GM12801 (cell line): ENCODE measurements around the gene CSF3.

Experiments
- TF ChIP-seq, protein P1 (sequence below): IDR thresholded peaks from one replicate; pipeline ENCODE4 v1.5.1; 2011; ENCODE audit warnings: control low read depth; ENCODE audit not compliant: insufficient read length; ENCODE audit errors: extremely low read depth

CSF3 gene

DNA sequence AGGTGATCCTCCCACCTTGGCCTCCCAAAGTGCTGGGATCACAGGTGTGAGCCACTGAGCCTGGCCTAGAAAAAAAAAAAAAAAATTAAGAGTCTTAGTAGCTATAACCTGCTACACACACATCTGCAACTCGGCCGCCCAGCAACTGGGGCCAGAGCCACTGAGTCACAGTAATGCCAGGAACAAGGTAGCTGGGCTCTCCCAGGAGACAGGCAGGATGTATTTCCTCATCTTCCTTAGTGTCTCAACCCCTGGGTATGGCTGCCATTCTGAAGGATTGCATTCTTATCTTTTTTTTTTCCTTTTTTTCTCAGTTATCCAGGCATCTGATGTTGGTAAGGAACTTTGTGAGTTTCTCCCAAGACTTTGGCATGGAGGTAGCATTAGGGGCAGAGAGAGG is 41.7 kb upstream of the CSF3 start:
- TF ChIP-seq, protein P1, sequence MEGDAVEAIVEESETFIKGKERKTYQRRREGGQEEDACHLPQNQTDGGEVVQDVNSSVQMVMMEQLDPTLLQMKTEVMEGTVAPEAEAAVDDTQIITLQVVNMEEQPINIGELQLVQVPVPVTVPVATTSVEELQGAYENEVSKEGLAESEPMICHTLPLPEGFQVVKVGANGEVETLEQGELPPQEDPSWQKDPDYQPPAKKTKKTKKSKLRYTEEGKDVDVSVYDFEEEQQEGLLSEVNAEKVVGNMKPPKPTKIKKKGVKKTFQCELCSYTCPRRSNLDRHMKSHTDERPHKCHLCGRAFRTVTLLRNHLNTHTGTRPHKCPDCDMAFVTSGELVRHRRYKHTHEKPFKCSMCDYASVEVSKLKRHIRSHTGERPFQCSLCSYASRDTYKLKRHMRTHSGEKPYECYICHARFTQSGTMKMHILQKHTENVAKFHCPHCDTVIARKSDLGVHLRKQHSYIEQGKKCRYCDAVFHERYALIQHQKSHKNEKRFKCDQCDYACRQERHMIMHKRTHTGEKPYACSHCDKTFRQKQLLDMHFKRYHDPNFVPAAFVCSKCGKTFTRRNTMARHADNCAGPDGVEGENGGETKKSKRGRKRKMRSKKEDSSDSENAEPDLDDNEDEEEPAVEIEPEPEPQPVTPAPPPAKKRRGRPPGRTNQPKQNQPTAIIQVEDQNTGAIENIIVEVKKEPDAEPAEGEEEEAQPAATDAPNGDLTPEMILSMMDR, result no peak

DNA sequence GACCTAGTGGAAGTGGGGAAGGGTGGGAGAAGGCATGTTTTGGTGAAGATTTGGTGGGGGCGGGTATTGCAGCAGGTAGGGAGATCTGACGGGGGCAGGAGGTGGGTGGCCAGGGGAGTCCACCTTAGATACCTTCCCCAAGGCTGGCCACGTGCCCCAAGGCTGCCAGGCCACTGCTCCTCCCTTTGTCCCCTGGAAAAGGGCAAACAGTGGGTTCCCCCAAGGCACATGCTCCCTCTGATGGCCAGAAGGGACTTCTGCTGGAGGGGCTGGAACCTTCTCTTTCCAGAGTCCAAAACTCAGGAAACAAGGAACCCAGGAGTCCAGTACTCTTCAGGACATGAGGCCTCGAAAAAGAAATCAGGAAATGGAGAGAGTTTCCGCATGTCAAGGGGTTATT is 40.8 kb upstream of the CSF3 start:
- TF ChIP-seq, protein P1, result no peak

DNA sequence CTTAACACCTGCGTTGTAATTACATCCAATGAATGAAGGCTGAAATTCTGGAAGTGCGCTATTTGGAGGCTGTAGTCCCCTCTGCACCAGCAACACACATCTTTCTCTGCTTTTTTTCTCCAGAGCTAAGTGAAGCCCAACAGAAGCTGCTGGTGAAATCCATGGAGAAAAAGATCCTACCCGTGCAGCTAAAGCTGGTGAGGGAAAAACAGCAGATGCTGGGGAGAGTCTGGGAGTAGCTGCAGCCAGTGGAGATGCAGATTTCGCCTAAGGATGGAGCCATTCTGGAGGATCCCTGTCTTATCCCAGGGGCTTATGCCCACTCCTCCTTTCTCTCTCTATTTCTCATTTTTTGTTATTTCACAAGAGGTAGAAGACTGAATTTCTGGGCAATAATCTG is 39.4 kb upstream of the CSF3 start:
- TF ChIP-seq, protein P1, result no peak

DNA sequence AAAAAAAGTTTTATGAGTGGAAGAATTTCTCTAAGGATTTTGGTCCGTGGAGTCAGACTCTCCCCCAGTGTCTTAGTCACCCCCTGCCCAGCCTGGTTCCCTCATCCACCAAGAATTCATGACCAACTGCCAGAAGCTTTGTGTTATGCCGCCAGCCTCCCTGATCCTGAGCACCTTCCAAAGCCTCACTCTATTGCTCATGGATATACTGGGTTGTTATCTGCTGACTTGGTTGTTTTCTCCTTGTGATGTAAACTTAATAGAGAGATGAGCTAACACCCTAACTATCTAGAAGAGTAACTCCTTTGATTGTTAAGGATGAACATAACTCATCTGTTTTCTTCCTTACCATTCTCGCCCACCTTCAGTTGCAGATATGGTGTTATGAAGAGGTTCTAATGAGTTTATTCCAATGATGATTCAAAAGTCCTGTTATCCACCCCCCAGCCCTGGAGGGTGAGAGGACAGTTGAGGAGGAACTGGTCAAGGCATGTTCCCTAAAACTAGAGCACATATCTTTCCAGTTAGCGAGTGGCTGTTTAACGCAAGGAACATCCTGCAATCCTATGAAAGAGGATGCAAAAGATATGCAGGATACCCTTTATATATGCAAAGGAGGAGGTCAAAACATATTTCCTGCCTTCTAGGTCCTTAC is 36.1 kb upstream of the CSF3 start:
- TF ChIP-seq, protein P1, result no peak

DNA sequence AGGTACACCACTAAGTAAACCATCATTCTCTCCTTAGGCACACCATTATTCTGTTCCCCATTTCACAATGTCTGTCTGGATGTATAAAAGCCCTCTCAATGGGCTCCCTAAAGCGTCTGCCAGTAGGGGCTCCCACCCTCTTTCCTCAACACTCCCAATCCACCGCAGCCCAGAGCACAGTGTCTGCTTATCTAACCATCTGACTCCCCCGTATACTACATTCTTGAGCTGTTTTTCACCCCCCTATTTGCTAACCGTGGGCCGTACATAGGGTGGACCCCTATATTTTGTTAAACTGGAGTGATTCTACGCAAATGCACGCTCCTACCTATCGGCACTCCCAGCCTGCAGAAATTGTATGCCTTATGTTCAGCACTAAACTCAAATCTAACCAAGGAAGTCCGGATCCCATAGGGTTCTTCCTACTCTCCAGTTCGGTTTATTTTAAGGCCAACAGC is 35.3 kb upstream of the CSF3 start:
- TF ChIP-seq, protein P1, result no peak

DNA sequence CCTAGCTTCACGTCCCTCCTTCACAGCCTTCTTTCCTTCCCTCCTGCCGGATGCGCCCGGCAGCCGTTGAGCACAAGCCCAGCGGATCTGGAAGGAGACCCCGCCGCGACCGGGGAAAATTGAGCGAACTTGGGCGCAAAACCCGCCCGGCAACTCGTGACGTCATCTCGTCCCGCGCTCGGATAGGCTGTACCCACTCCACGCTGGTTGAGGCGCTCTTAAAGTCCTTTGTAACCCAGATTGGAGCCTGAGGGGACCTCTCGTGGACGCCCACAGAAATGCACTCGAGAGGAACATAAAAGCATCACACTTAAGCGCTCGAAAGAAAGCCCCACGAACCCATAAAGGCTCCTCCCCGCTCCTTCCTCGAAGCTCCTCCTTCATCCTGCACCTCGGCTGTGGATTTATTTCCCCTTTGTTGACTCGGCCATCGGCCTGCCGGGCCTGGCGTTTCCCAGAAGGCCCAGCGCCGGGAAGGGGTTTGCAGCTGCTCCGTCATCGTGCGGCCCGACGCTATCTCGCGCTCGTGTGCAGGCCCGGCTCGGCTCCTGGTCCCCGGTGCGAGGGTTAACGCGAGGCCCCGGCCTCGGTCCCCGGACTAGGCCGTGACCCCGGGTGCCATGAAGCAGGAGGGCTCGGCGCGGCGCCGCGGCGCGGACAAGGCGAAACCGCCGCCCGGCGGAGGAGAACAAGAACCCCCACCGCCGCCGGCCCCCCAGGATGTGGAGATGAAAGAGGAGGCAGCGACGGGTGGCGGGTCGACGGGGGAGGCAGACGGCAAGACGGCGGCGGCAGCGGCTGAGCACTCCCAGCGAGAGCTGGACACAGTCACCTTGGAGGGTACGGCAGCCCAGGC is 34.7 kb upstream of the CSF3 start, which contains the start of gene PSMD3:
PSMD3 (plus strand) TSS at position 457 of the 856 bp plus-strand sequence; CDS start at position 621, 164 bp downstream.
- TF ChIP-seq, protein P1, result no peak

DNA sequence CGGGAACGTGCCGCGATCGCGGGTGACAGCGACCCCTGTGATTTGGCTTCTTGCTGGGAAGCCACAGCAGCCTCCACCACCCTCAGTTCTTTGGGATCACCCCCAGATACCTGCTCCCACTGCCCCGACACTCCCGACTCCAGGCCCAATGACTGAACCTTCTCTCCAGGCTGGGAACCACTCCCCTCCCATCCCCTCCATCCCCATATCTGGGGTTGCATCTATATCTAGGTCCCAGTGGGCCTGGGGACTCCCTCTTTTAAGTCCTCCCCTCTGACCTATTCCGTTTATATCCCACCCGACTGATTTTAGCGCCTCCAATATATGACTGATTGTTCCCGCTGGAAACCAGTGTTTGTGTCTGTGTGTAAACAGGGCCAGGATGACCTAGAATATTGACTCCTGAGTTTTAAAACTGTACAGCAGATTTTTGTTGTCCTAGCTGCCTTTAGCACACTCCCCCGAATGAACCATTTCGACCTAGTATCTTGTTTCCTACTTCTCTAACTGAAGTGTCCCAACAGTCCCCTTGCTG is 34.0 kb upstream of the CSF3 start:
- TF ChIP-seq, protein P1, result no peak
